Mucosa of rectum (tissue), 2 donors: Measurements from ENCODE around the gene PRIMA1.

Source experiments
- H3K27ac ChIP-seq, 2 donors: one replicate each; pipeline ENCODE4 v1.7.0; 2013; ENCODE audit warnings: inconsistent platforms in 2 of 2, low read depth in 2 of 2, low read length in 2 of 2
- H3K27me3 ChIP-seq, 2 donors: one replicate each; pipeline ENCODE4 v1.7.0; 2013; ENCODE audit warnings: low read length in 2 of 2; ENCODE audit not compliant: control insufficient read depth in 2 of 2, insufficient read depth in 2 of 2
- H3K36me3 ChIP-seq, 2 donors: one replicate each; pipeline ENCODE4 v1.7.0; 2013; ENCODE audit warnings: low read length in 2 of 2; ENCODE audit not compliant: control insufficient read depth in 2 of 2, insufficient read depth in 2 of 2
- H3K4me1 ChIP-seq, 2 donors: one replicate each; pipeline ENCODE4 v1.7.0; 2013; ENCODE audit warnings: low read length in 2 of 2, mild to moderate bottlenecking in 1 of 2; ENCODE audit not compliant: control insufficient read depth in 2 of 2, insufficient read depth in 2 of 2
- H3K4me3 ChIP-seq, 2 donors: one replicate each; pipeline ENCODE4 v1.7.0; 2013; ENCODE audit warnings: low read length in 2 of 2
- H3K9ac ChIP-seq, 2 donors: one replicate each; pipeline ENCODE4 v1.7.0; 2013; ENCODE audit warnings: low read length in 2 of 2, low read depth in 1 of 2, mild to moderate bottlenecking in 1 of 2
- H3K9me3 ChIP-seq, 2 donors: one replicate each; pipeline ENCODE4 v1.7.0; 2013; ENCODE audit warnings: low read length in 2 of 2; ENCODE audit not compliant: control insufficient read depth in 2 of 2
- donor health status: healthy.
- donor health status: Normal muscosa, but diverticular disease.

Gene PRIMA1

DNA sequence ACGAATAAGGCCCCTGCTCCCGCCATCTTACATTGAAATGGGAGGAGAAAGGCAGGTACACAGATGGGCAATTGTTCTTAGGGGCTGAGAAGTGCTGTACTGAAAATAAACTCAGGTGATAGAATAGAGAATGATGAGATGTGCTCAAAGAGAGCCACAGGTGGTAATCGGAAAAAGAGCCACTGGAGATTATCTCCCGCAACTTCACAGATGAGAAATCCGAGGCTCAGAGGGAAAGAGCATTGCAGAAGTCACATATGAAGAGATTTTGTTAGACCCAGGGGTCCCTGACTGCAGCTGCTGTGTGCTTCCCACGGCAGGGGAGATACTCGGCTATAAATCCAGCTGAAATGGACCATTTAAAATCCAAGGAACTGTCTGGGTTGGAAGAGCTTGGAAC is 73.7 kb downstream of the PRIMA1 start:
- Histone ChIP-seq H3K36me3 (no peaks in the 10 kb centered on the region), H3K4me3 (no peak overlapping the region), H3K4me1 (no peaks in the 10 kb centered on the region), H3K27ac (no peak overlapping the region), H3K9me3 (no peaks in the 10 kb centered on the region), H3K27me3 (no peaks in the 10 kb centered on the region), H3K9ac (no peak overlapping the region)

DNA sequence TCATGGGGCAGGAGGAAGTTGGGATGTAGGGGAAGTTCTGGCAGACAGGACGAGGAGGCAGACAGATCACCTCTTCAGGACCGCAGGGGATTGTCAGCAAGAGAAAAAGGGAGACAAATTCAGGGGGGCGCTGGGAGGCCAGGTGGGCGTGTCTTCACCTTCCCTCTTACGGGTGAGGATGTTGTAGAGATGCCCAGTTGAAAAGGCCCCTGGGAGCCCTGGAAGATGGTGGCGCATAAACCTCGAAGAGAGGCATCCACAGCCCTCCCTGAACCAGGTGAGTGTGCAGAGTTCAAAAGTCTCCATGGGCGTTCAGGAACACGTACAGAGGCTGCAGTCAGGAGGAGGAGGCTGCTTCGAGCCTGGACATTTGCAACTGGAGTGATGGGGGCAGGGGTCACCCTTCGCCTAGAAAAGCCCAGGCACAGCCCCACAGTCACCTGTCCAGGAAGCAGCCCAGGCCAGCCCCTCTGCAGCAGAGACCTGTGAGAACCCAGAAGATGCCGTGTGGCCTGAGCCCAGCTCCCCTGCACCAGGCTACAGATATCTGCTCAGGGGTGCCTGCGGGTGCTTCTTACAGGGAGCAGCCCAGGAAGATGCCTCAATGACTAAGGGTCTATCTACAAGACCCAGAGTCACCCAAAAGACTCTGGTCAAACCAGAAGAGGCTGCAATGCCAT is 74.4 kb downstream of the PRIMA1 start:
- Histone ChIP-seq H3K27ac (no peak overlapping the region), H3K27me3 (no peaks in the 10 kb centered on the region), H3K9ac (no peak overlapping the region), H3K36me3 (no peaks in the 10 kb centered on the region), H3K4me3 (no peak overlapping the region), H3K9me3 (no peaks in the 10 kb centered on the region), H3K4me1 (no peaks in the 10 kb centered on the region)

DNA sequence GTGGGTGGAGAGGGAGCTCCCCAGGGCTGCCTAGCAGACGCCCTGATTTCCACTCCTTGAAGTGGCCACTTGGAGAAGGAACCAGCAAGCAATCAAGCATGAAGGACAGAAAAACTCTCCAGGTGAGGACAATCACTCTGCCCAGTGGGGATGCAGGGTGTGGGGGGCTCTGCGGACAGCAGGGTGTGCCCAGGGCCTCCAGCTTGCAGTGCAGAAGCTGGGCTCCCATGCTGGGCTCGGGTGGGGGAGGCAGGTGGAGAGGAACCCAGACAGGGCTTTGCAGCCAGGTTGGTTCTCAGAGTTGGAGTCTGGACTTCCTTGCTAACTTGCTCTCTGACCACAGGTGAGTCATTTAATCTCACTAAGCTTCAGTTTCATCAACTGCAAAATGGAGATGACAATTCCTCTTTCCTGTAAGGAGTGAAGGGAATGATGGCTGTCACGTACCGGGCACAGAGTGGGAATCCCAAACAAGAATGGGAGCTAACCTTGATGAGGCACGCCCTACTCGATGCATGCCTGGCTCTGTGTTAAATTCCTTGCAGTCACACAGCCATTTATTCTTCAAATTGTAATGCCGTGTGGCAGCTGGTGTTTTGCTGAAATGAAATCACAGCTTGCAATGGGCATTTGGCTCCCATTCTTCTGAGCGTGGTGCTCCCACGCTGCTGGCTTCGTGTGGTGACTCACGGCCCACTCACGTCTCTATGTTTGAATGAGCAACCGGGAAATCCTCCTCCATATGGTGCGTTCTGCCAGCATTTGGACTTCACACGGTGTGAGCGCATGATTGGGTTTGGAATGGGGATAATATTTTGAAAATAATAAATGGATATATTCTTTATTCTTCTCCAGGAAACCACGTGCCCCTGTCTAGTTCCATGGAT is 75.2 kb downstream of the PRIMA1 start:
- H3K27me3 ChIP-seq = no peaks in the 10 kb centered on the region
- no peak overlapping the region for H3K4me3 ChIP-seq
- no peak overlapping the region for H3K9ac ChIP-seq
- H3K36me3 ChIP-seq = no peaks in the 10 kb centered on the region
- H3K9me3 ChIP-seq = no peaks in the 10 kb centered on the region
- H3K27ac ChIP-seq = no peak overlapping the region
- no peaks in the 10 kb centered on the region for H3K4me1 ChIP-seq

DNA sequence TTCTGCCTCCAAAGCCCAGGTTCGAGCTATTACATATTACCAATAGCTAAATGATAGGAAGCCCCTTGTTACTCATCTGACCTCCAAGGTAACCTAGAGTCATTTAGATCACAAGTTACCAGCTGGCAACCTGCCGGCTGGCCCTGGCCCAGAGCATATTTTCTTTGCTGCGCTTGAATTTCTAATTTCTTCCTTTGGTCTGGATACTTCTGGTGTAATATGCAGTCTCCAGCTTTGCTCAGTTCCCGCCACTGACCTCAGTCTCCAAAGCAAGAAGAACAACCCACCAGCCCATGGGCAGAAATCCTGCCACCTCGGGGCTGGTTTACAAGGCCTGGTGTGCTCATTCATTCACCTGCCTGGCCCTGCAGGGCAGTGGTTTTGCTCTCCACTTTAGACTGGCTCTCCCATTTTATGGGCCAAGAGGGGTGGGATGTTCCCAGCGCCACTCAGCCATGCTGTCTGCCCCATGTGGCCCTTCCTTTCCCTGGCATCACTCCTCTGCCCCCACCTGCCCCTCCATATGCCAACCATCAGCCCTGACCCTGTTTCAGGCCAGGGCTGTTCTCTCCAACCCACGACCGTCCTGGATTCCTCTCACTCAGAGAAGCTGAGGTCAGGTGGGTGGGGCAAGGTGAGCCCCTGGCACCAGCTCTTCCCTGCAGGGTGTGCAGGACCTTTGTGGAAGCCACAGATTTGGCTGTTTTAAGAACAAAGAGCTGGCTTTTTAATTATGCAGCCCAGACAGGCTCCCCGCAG is 76.0 kb downstream of the PRIMA1 start:
- H3K9ac ChIP-seq = no peak overlapping the region
- no peaks in the 10 kb centered on the region for H3K36me3 ChIP-seq
- no peaks in the 10 kb centered on the region for H3K27me3 ChIP-seq
- no peaks in the 10 kb centered on the region for H3K9me3 ChIP-seq
- no peaks in the 10 kb centered on the region for H3K4me1 ChIP-seq
- H3K27ac ChIP-seq = no peak overlapping the region
- no peak overlapping the region for H3K4me3 ChIP-seq

DNA sequence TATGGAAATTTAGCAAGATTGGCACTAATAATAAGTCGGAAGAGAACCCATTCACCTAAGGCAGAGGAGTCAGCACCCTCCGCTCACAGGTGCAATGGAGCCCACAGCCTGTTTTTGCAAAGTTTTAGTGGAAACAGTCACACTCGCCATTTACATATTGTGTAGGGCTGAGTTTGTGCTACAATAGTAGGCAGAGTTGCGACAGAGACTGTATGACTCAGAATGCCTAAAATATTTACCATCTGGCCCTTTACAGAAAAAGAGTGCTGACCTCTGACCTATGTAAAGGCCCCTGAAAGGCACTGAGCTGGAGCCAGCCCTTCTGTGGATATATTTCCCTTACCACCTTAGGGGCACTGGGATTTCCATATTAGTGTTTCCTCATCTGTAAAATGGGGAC is 79.0 kb downstream of the PRIMA1 start:
- H3K27ac ChIP-seq = no peak overlapping the region

DNA sequence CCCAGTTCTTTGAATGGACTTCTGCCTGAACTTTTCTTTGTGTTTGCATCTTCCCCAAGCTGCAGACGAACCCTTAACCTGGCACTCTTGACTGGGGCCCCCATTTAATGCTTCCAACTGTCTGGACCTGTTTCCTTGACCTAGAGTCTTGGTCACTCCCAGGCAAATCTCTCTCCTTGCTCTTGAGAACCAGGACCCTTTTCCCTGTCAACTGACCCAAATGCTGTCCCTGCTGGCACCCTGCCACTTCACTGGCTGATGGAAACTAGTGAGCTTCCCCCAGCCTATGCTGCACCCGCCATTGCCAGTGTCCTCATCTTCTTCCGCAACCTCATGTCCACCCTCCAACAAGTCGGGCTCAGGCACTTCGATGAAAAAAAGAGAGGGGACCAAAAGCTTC is 79.5 kb downstream of the PRIMA1 start:
- H3K9me3 ChIP-seq = no peaks in the 10 kb centered on the region
- no peak overlapping the region for H3K9ac ChIP-seq
- H3K27me3 ChIP-seq = no peaks in the 10 kb centered on the region
- H3K27ac ChIP-seq = no peak overlapping the region
- no peaks in the 10 kb centered on the region for H3K36me3 ChIP-seq
- no peak overlapping the region for H3K4me3 ChIP-seq
- H3K4me1 ChIP-seq = no peaks in the 10 kb centered on the region

More for the DNA sequence above, 79.0 kb downstream of the PRIMA1 start:
- no peaks in the 10 kb centered on the region for H3K27me3 ChIP-seq
- H3K36me3 ChIP-seq = no peaks in the 10 kb centered on the region
- no peak overlapping the region for H3K9ac ChIP-seq
- H3K4me3 ChIP-seq = no peak overlapping the region
- no peaks in the 10 kb centered on the region for H3K4me1 ChIP-seq
- no peaks in the 10 kb centered on the region for H3K9me3 ChIP-seq

DNA sequence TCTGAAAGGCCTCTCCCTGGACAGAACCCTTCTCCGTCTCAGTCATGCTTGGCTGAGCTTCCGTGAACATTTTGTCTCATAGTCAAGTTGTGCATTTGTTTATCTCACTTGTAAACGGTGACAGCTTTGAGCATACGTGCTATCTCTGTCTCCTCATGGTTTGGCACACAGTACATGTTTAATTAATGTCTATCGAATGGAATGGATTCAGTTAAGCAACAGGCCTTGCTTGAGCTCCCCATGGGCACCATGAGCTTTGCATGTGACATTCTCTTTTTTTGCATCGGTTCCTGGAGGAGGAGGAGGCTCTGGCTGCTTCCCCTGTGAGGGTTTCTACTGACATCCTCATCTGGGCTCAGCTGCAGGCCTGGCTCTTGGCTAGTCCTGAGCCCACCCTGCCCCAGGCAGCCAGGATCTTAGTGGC is 80.0 kb downstream of the PRIMA1 start:
- Histone ChIP-seq H3K27me3 (no peaks in the 10 kb centered on the region), H3K4me1 (no peaks in the 10 kb centered on the region), H3K36me3 (no peaks in the 10 kb centered on the region)

DNA sequence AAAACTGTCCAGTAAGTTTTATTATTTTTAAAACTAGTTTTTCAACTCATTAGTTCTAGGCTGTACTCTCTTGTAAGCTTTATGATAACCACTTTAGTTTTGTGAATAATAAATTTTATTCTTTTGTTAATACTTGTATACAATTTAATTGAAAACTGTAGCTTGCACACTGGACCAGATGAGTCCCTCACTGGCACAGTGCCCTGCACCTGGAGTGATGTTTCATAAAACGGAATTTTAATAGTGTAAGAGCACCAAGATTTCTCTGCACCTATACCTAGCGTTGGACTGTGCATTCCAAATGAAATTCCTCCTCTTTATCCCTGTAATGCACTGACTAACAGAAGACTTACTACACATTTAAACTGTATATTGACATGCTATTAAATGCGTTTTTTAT is 80.8 kb downstream of the PRIMA1 start:
- no peak overlapping the region for H3K4me3 ChIP-seq
- H3K27me3 ChIP-seq = no peaks in the 10 kb centered on the region
- no peak overlapping the region for H3K27ac ChIP-seq
- no peaks in the 10 kb centered on the region for H3K4me1 ChIP-seq
- no peak overlapping the region for H3K9ac ChIP-seq
- no peaks in the 10 kb centered on the region for H3K9me3 ChIP-seq
- no peaks in the 10 kb centered on the region for H3K36me3 ChIP-seq

More for the DNA sequence above, 80.0 kb downstream of the PRIMA1 start:
- no peak overlapping the region for H3K9ac ChIP-seq
- H3K27ac ChIP-seq = no peak overlapping the region
- H3K9me3 ChIP-seq = no peaks in the 10 kb centered on the region
- no peak overlapping the region for H3K4me3 ChIP-seq

DNA sequence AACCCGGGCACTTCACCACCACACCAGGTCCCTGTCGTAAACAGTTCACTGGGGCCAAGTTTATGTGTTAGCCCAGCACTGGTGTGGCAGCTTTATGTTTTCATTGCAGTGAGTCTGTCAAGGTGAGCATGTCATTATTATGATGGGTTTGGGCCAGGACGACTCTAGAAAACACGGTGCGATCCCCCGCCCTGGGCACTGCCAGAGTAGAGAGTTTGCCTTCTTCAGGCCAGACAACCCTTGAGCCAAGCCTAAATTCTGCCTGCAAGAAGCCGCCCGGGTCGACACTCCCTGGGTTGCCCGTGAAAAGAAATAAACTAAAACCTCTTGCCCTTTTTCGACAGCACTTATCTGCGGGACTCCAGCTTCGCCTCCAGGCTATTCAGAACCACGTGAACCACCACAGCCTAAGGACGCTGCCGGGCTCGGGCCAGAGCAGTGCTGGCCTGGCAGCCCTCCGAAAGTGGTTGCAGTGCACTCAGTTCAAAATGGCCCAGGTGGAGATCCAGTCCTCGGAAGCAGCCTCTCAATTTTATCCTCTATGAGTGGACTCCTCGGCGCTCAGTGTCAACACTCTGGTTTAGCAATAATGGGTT is 81.8 kb downstream of the PRIMA1 start:
- H3K9ac ChIP-seq = no peak overlapping the region
- H3K9me3 ChIP-seq = no peaks in the 10 kb centered on the region
- no peak overlapping the region for H3K4me3 ChIP-seq

More for the DNA sequence above, 81.8 kb downstream of the PRIMA1 start:
- Histone ChIP-seq H3K27ac (no peak overlapping the region), H3K4me1 (no peaks in the 10 kb centered on the region), H3K36me3 (no peaks in the 10 kb centered on the region), H3K27me3 (no peaks in the 10 kb centered on the region)
